GM19468 (cell line): ENCODE results near the gene CD33.

Source experiments
- ATAC-seq: cut with Tn5 transposase; IDR thresholded peaks from one replicate; pipeline ENCODE4 v1.9.1; 2021; ENCODE audit warnings: mild to moderate bottlenecking, moderate library complexity, moderate number of reproducible peaks; ENCODE audit not compliant: unreplicated experiment; ENCODE audit errors: extremely low read depth

Gene CD33

GRCh38 chr19:51256155-51256625, 31.3 kb downstream of the CD33 start:
- ATAC-seq, result no peak

DNA sequence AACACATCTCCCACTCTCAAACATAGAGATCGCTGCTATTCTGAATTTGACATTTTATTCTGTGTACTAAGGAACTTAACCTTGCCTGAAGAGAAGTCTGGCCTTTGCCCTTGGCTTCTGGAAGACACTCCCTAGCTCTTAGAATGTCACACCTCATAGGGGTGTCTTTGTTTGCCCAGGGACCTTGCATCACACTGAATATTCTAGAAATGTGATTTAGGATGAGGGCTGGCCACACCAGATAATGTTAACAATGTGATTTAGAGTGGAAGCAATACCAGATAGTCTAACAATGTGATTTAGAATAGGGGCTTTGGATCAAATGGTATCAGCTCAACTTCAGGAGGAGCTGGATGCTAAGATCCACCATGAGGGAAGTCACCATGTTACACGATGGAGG, 32.6 kb downstream of the CD33 start:
- no peak for ATAC-seq

DNA sequence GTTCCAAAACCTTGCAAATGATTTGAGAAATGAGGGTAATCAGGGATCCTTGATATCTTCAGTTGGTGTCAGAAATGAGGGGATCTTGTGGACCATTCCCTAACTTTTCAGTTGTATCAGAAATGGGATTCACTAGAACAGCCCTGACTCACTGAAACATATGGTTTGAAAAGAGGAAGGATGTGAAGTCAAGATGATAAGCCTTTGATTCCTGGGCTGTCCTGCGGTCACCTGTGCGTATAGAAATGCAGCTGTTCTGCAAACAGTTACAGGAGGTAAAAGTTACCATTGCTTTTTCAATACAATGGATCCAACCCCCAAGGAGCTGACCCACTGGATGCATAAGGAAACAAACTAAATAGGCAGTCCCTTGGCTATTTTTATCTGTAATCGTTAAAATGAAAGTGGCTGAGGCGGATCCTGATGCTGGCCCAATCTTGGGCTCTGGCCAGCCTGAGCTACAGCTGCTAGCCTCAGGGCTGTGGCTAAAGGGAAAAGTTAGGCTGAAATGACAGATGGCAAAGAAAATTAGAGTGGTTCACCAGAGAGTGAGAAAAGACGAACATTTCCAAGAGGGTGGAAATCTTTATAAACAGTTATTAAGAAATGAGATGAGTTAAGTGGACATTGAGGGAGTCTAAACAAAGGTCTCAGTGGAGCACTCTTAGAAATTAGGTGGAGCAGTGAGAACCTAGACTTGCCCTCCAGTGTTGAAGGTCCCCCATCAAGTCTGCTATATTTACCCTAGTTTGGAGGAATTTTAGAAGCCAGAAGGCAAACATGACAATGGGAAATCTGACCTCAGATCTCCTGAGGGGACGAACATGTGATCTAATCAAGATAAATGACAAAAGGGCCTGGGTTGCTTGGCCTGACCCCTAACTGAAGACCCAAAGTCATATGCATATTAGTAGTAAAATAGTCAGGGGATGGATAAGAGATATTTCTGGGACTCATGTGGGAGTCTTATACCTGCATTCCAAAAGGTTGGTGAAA, 33.6 kb downstream of the CD33 start:
- no peak for ATAC-seq

- ATAC-seq, result no peak
Measured at GRCh38 chr19:51259348-51260245, 34.7 kb downstream of the CD33 start.

GRCh38 chr19:51263808-51264207, 38.9 kb downstream of the CD33 start:
- ATAC-seq, result no peak

- ATAC-seq, result no peak
Measured at GRCh38 chr19:51271067-51271466, 46.2 kb downstream of the CD33 start.

- no peak for ATAC-seq
Measured at GRCh38 chr19:51272183-51272810, 47.4 kb downstream of the CD33 start.

DNA sequence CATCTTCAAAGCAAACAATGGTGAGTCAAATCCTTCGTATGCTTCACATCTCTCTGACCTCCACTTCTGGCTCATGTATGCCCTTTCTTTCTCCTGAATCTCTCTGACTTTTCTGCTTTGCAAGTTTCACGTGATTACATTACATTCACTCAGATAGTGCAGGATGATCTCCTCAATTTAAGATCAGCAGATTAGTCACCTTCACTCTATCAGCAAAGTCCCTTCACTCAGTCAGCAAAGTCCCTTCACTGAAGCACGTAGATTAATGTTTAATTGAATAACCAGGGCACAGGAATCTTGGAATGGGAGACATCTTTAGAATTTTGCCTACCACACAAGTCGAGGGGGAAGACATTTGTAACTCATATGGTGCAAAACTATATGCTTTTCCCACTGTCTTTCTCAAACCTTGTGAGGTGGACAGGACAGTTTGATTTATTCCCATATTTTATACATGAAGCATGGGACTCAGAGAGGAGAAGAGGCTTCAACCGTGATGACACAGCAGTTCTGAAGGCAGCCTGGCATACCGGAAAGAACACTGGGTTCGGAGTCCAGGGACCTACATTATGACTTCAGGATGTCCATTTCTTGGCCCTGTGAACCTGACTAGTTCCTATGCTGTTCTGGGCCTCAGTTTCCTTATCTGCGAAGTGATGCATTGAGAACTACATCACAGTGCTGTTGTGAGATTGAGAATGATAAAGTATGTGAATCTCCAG, 49.3 kb downstream of the CD33 start:
- no peak for ATAC-seq

GRCh38 chr19:51277112-51277511, 52.2 kb downstream of the CD33 start:
- ATAC-seq, result no peak

- no peak for ATAC-seq
Measured at GRCh38 chr19:51282335-51282734, 57.5 kb downstream of the CD33 start.

DNA sequence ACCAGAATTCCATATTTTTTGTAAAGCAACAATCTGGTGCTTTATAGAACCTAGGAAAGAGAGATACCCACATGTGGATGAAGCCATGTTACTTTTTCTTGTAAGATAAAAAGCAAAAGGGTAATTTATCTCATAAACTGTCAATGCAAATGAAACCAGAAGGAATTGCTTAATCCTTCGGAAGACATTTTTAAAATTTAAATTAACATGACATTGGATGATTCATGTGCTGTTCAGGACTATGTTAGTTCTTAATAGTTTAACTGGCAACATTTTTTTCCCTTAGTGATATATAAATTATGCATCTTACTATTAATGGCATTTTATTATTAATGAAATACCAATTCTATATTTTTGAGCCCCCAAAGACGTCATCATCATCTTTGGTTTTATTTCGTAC, 60.8 kb downstream of the CD33 start:
- no peak for ATAC-seq
